Measurements from ENCODE around the gene DDX56. TPM values are rescaled to one million over a fixed set of nuclear protein-coding genes. Genes with fewer than 3 reads are reported as not detected.
A peak's percentile ranks its signal among the peaks of the same experiment; 100 is the strongest.

Gene DDX56
- polyA plus RNA-seq, 1 of the 3 experiments (the other 2 are of a cell fraction): 97.1 TPM

DNA sequence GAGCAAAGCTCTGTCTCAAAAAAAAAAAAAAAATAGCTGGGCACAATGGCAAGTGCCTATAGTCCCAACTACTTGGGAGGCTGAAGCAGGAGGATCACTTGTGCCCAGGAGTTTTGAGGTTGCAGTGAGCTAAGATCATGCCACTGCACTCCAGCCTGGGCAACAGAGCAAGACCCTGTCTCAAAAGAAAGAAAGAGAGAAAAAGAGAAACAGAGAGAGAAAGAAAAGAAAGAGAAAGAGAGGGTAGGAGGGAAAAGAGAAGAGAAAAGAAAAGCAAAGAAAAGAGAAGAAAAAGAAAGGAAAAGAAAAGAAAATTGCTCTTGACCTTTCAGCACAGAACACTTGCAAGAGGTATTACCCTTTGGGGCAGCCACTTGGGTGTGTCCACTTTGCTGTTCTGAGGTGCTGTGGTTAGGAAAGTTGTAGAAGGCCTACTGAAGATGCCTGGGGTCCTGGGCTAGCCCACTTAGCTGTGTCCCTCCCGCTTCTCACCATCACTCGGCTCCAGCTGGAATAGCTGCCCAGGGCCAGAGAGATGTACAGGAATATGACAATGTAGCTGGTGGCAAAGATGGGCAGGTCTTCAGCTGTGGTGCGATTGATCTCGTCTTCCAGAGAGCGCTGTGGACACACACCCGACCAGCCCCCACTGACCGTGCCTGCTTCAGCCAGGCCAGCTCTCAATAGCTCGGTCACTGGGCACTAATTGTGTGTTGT, 38.2 kb downstream of the DDX56 start:
- no peaks in the 10 kb centered on the region for H3K79me2 ChIP-seq (ENCODE audit: insufficient read depth)
- no peak overlapping the region for H3K9ac ChIP-seq
- TF ChIP-seq TAF1 (IDR thresholded peaks at IDR 0.05; ENCODE audit: borderline replicate concordance, low read depth, low read length) (no peak), ELF1 (IDR thresholded peaks at IDR 0.05) (no peak), YY1 (IDR thresholded peaks at IDR 0.05; ENCODE audit: low read depth) (no peak), FOSL2 (IDR thresholded peaks at IDR 0.05; ENCODE audit: borderline replicate concordance, low read depth) (no peak), CHD2 (IDR thresholded peaks at IDR 0.05; ENCODE audit: low read length, partially characterized antibody) (no peak), NRF1 (IDR thresholded peaks at IDR 0.05; ENCODE audit: low read depth, low read length) (no peak), RFX5 (IDR thresholded peaks at IDR 0.05; ENCODE audit: low read length) (no peak)
- TF ChIP-seq, protein P1, sequence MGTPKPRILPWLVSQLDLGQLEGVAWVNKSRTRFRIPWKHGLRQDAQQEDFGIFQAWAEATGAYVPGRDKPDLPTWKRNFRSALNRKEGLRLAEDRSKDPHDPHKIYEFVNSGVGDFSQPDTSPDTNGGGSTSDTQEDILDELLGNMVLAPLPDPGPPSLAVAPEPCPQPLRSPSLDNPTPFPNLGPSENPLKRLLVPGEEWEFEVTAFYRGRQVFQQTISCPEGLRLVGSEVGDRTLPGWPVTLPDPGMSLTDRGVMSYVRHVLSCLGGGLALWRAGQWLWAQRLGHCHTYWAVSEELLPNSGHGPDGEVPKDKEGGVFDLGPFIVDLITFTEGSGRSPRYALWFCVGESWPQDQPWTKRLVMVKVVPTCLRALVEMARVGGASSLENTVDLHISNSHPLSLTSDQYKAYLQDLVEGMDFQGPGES (IDR thresholded peaks at IDR 0.05; ENCODE audit: low read depth, low read length): no peak
- TF ChIP-seq, protein P2, sequence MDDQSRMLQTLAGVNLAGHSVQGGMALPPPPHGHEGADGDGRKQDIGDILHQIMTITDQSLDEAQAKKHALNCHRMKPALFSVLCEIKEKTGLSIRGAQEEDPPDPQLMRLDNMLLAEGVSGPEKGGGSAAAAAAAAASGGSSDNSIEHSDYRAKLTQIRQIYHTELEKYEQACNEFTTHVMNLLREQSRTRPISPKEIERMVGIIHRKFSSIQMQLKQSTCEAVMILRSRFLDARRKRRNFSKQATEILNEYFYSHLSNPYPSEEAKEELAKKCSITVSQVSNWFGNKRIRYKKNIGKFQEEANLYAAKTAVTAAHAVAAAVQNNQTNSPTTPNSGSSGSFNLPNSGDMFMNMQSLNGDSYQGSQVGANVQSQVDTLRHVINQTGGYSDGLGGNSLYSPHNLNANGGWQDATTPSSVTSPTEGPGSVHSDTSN (IDR thresholded peaks at IDR 0.05): no peak
- H3K27me3 ChIP-seq (ENCODE audit: insufficient read depth): no peaks in the 10 kb centered on the region
- H3K9me2 ChIP-seq: no peaks in the 10 kb centered on the region
- peaks cover 0 to under 1% of the 10 kb centered on the region in 2 experiments; a peak in 1 of 4 replicates for H3K4me1 ChIP-seq (ENCODE audit: control insufficient read depth in 1 of 2, insufficient read depth in 2 of 2, low read depth in 1 of 2, low read length in 1 of 2)
- ChIA-PET CTCF (interaction anchor here (0.9 to 5.3 kb wide), 18 partner anchors 9 to 319 kb away, joined by 3 to 34 read pairs (median 6); no protein-coding TSS in a partner anchor), POLR2A (no interaction called here)
- 70% methylated on average over 7 of the region's 8 CpGs for WGBS (ENCODE audit: low lambda C conversion rate)
- no peak overlapping the region for H2AFZ ChIP-seq (ENCODE audit: low read depth)
- no peak overlapping the region for H3K4me3 ChIP-seq (ENCODE audit: low read depth in 2 of 2, low read length in 1 of 2)
- no peak overlapping the region for H3K27ac ChIP-seq (ENCODE audit: low read depth in 2 of 2, low read length in 1 of 2)
- no peaks in the 10 kb centered on the region for H3F3A ChIP-seq (replicated peaks; ENCODE audit: insufficient read depth)
- H4K20me1 ChIP-seq (ENCODE audit: insufficient read depth): no peaks in the 10 kb centered on the region
- H3K4me2 ChIP-seq: no peak overlapping the region
- H3K36me3 ChIP-seq (replicated peaks in 1 of 2; ENCODE audit: control insufficient read depth in 1 of 2, insufficient read depth in 2 of 2, low read length in 1 of 2): no peaks in the 10 kb centered on the region
- DNase-seq: no peak
- H3K9me3 ChIP-seq: no peaks in the 10 kb centered on the region

DNA sequence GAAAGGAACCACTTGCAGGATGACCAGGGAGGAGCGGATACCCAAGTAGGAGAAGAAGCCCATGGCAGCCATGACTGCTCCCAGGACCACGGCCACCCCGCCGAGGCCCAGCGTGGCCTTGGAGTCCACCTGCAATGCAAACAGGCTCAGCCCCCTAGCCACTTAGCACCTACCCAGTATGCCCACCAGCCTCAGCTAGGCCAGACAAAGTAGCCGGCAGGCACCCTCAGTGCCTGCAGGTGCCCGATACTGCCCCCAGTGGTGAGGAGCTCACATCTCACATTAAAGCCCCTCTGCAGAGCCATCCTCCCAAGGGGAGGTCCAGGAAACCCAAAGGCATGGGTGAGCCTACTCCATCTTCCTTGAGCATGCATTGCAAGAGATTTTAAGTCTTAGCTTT, 39.2 kb downstream of the DDX56 start:
- CTCF ChIA-PET: interaction anchor here (0.7 to 5.3 kb wide), 29 partner anchors 10 to 318 kb away, joined by 3 to 34 read pairs (median 4); no protein-coding TSS in a partner anchor
- TF ChIP-seq NRF1 (IDR thresholded peaks at IDR 0.05; ENCODE audit: low read depth, low read length) (no peak), POLR2AphosphoS5 (IDR thresholded peaks at IDR 0.05; ENCODE audit: low read depth, low read length) (no peak), RAD21 (IDR thresholded peaks at IDR 0.05; ENCODE audit: low read length) (peak; percentile 41)
- TF ChIP-seq, protein P3, sequence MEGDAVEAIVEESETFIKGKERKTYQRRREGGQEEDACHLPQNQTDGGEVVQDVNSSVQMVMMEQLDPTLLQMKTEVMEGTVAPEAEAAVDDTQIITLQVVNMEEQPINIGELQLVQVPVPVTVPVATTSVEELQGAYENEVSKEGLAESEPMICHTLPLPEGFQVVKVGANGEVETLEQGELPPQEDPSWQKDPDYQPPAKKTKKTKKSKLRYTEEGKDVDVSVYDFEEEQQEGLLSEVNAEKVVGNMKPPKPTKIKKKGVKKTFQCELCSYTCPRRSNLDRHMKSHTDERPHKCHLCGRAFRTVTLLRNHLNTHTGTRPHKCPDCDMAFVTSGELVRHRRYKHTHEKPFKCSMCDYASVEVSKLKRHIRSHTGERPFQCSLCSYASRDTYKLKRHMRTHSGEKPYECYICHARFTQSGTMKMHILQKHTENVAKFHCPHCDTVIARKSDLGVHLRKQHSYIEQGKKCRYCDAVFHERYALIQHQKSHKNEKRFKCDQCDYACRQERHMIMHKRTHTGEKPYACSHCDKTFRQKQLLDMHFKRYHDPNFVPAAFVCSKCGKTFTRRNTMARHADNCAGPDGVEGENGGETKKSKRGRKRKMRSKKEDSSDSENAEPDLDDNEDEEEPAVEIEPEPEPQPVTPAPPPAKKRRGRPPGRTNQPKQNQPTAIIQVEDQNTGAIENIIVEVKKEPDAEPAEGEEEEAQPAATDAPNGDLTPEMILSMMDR (IDR thresholded peaks at IDR 0.05): peak; percentile 73
- no peaks in the 10 kb centered on the region for H3K4me1 ChIP-seq (ENCODE audit: control insufficient read depth in 1 of 2, insufficient read depth in 2 of 2, low read depth in 1 of 2, low read length in 1 of 2)
- H4K20me1 ChIP-seq (ENCODE audit: insufficient read depth): no peaks in the 10 kb centered on the region
- H3K9ac ChIP-seq: no peak overlapping the region
- H3K4me2 ChIP-seq: no peak overlapping the region
- POLR2A ChIA-PET: no interaction called here
- no peaks in the 10 kb centered on the region for H3F3A ChIP-seq (replicated peaks; ENCODE audit: insufficient read depth)
- no peaks in the 10 kb centered on the region for H3K79me2 ChIP-seq (ENCODE audit: insufficient read depth)
- H3K4me3 ChIP-seq (ENCODE audit: low read depth in 2 of 2, low read length in 1 of 2): no peak overlapping the region
- no peak overlapping the region for H3K27ac ChIP-seq (ENCODE audit: low read depth in 2 of 2, low read length in 1 of 2)
- no peaks in the 10 kb centered on the region for H3K36me3 ChIP-seq (replicated peaks in 1 of 2; ENCODE audit: control insufficient read depth in 1 of 2, insufficient read depth in 2 of 2, low read length in 1 of 2)
- H3K27me3 ChIP-seq (ENCODE audit: insufficient read depth): no peaks in the 10 kb centered on the region
- WGBS (ENCODE audit: low lambda C conversion rate): 83% methylated on average over 7 of the region's 7 CpGs
- H3K9me2 ChIP-seq: no peaks in the 10 kb centered on the region
- no peaks in the 10 kb centered on the region for H3K9me3 ChIP-seq
- no peak overlapping the region for H2AFZ ChIP-seq (ENCODE audit: low read depth)
- DNase-seq: peak; percentile 89
